H1 (cell line): ENCODE measurements around the gene PRICKLE3. TPM values are rescaled to one million over a fixed set of nuclear protein-coding genes. Genes with fewer than 3 reads are reported as not detected.

Source experiments
- CTCF ChIA-PET: fragments of 300-600 bp; sonication (Branson Sonifier 250); formaldehyde crosslinking; loops from one replicate; lab custom pipeline; 2021; ENCODE audit not compliant: partially characterized antibody; lab: Charles Lee
- POLR2A ChIA-PET: fragments of 300-600 bp; sonication (Branson Sonifier 250); formaldehyde crosslinking; loops from one replicate; lab custom pipeline; 2021; ENCODE audit warnings: inconsistent platforms; ENCODE audit not compliant: partially characterized antibody; lab: Charles Lee
- DNase-seq, 2 experiments: peaks; one replicate each; pipeline versions ENCODE4 v3.0.0 to v3.0.0-alpha.2; 2010 to 2022; ENCODE audit warnings: low spot score in 2 of 2, low read depth in 1 of 2, mixed read lengths in 1 of 2
- FAIRE-seq: peaks from 2 replicates; lab custom pipeline; 2011; peaks lifted over from hg19 to GRCh38; lab: Jason Lieb, UNC
- H2AFZ ChIP-seq: 2 replicates; pipeline ENCODE4 v1.8.1; 2012; ENCODE audit warnings: low read length, inconsistent platforms
- H2AK5ac ChIP-seq: 2 replicates; pipeline ENCODE4 v1.6.1; 2013; ENCODE audit warnings: low read depth, low read length
- H2BK120ac ChIP-seq: replicated peaks from 2 replicates; pipeline ENCODE3; 2013; ENCODE audit warnings: low read depth, low read length, inconsistent platforms
- H2BK12ac ChIP-seq: 2 replicates; pipeline ENCODE4 v1.6.1; 2013; ENCODE audit warnings: low read depth, low read length
- H2BK15ac ChIP-seq: 2 replicates; pipeline ENCODE4 v1.6.1; 2013; ENCODE audit warnings: low read length
- H2BK20ac ChIP-seq: 2 replicates; pipeline ENCODE4 v1.6.1; 2013; ENCODE audit warnings: low read length
- H2BK5ac ChIP-seq: 2 replicates; pipeline ENCODE4 v1.6.1; 2013; ENCODE audit warnings: low read depth, low read length
- H3K14ac ChIP-seq: 2 replicates; pipeline ENCODE4 v1.6.1; 2013; ENCODE audit warnings: inconsistent platforms; ENCODE audit not compliant: insufficient read length
- H3K18ac ChIP-seq: 2 replicates; pipeline ENCODE4 v1.6.1; 2013; ENCODE audit warnings: low read length; ENCODE audit errors: extremely low read depth
- H3K23ac ChIP-seq: 2 replicates; pipeline ENCODE4 v1.6.1; 2013; ENCODE audit warnings: inconsistent platforms; ENCODE audit not compliant: insufficient read length
- H3K23me2 ChIP-seq: 2 replicates; pipeline ENCODE4 v1.6.1; 2013; ENCODE audit warnings: low read depth, low read length
- H3K27ac ChIP-seq: 2 replicates; pipeline ENCODE4 v1.6.1; 2011; ENCODE audit warnings: low read depth, low read length, inconsistent platforms
- H3K27me3 ChIP-seq, 4 experiments: replicated peaks in 1 of 4; 1 replicate in 1 of 4; 2 replicates in 3 of 4; pipeline versions ENCODE4 v1.6.1 to v1.8.1; 2011 to 2013; ENCODE audit warnings: low read length in 3 of 4, mild to moderate bottlenecking in 3 of 4, inconsistent platforms in 2 of 4, mixed read lengths in 2 of 4, moderate library complexity in 1 of 4; ENCODE audit not compliant: control insufficient read depth in 3 of 4, insufficient read depth in 3 of 4; ENCODE audit errors: extremely low read depth in 1 of 4
- H3K36me3 ChIP-seq, 4 experiments: 2 replicates each; pipeline versions ENCODE4 v1.6.1 to v1.8.1; 2011 to 2013; ENCODE audit warnings: mild to moderate bottlenecking in 4 of 4, low read length in 3 of 4, moderate library complexity in 2 of 4, control low read depth in 1 of 4, inconsistent platforms in 1 of 4; ENCODE audit not compliant: insufficient read depth in 4 of 4, control insufficient read depth in 2 of 4
- H3K4ac ChIP-seq: replicated peaks from 2 replicates; pipeline ENCODE3; 2013; ENCODE audit warnings: low read length, low read depth, mixed read lengths, inconsistent platforms; ENCODE audit not compliant: insufficient read length
- H3K4me1 ChIP-seq, 4 experiments: replicated peaks in 1 of 4; 1 replicate in 1 of 4; 2 replicates in 3 of 4; pipeline versions ENCODE4 v1.6.1 to v1.8.1; 2011 to 2013; ENCODE audit warnings: low read length in 3 of 4, inconsistent platforms in 2 of 4, mixed read lengths in 1 of 4; ENCODE audit not compliant: insufficient read depth in 4 of 4, control insufficient read depth in 3 of 4
- H3K4me2 ChIP-seq, 2 experiments: 2 replicates each; pipeline versions ENCODE4 v1.6.1 to v1.8.1; 2011 to 2013; ENCODE audit warnings: low read depth in 2 of 2, low read length in 2 of 2, control low read depth in 1 of 2, inconsistent platforms in 1 of 2, mild to moderate bottlenecking in 1 of 2; ENCODE audit not compliant: insufficient read depth in 1 of 2
- H3K4me3 ChIP-seq, 4 experiments: fragments of 200-600, 300-600 bp in 1 of 4; sonication (generic), shearing (Covaris generic), sonication (Bioruptor Twin) in 1 of 4; 2 replicates each; pipeline versions ENCODE4 v1.5.1 to v1.8.1; 2011 to 2016; ENCODE audit warnings: low read length in 4 of 4, low read depth in 3 of 4, control low read depth in 2 of 4, inconsistent platforms in 2 of 4, mild to moderate bottlenecking in 2 of 4, mixed read lengths in 1 of 4, moderate library complexity in 1 of 4; ENCODE audit not compliant: insufficient read depth in 2 of 4; ENCODE audit errors: extremely low read depth in 1 of 4
- H3K56ac ChIP-seq: replicated peaks from 2 replicates; pipeline ENCODE3; 2013; ENCODE audit warnings: low read depth, mild to moderate bottlenecking, mixed read lengths, low read length, inconsistent platforms; ENCODE audit not compliant: insufficient read length
- H3K79me1 ChIP-seq: 2 replicates; pipeline ENCODE4 v1.6.1; 2013; ENCODE audit warnings: low read depth, low read length, control low read depth
- H3K79me2 ChIP-seq, 2 experiments: 2 replicates each; pipeline versions ENCODE4 v1.6.1 to v1.8.1; 2012 to 2013; ENCODE audit warnings: low read length in 2 of 2, mild to moderate bottlenecking in 2 of 2, inconsistent platforms in 1 of 2; ENCODE audit not compliant: insufficient read depth in 2 of 2, control insufficient read depth in 1 of 2
- H3K9ac ChIP-seq, 4 experiments: replicated peaks in 1 of 4; 1 replicate in 1 of 4; 2 replicates in 3 of 4; pipeline versions ENCODE4 v1.6.1 to v1.8.1; 2011 to 2013; ENCODE audit warnings: low read depth in 3 of 4, low read length in 3 of 4, control low read depth in 2 of 4, mild to moderate bottlenecking in 2 of 4, moderate library complexity in 2 of 4, inconsistent platforms in 1 of 4; ENCODE audit errors: extremely low read depth in 1 of 4
- H3K9me3 ChIP-seq, 2 experiments: 2 replicates each; pipeline versions ENCODE4 v1.6.1 to v1.8.1; 2012 to 2013; ENCODE audit warnings: mild to moderate bottlenecking in 2 of 2, moderate library complexity in 2 of 2, control low read depth in 1 of 2, inconsistent platforms in 1 of 2, low read depth in 1 of 2, low read length in 1 of 2, mixed read lengths in 1 of 2; ENCODE audit not compliant: insufficient read depth in 2 of 2
- H4K20me1 ChIP-seq, 2 experiments: replicated peaks in 1 of 2; 2 replicates each; pipeline versions ENCODE3 to v1.8.1; 2011 to 2013; ENCODE audit warnings: inconsistent platforms in 2 of 2, low read length in 2 of 2, mild to moderate bottlenecking in 1 of 2; ENCODE audit not compliant: insufficient read depth in 2 of 2, control insufficient read depth in 1 of 2
- H4K5ac ChIP-seq: 2 replicates; pipeline ENCODE4 v1.6.1; 2013; ENCODE audit warnings: low read length, low read depth, mixed read lengths, inconsistent platforms; ENCODE audit not compliant: insufficient read length
- H4K8ac ChIP-seq: 2 replicates; pipeline ENCODE4 v1.8.0; 2013; ENCODE audit warnings: mild to moderate bottlenecking, moderate library complexity, low read length, inconsistent platforms; ENCODE audit not compliant: insufficient read depth; ENCODE audit errors: extremely low read depth
- H4K91ac ChIP-seq: replicated peaks from 2 replicates; pipeline ENCODE3; 2013; ENCODE audit warnings: low read length, mixed read lengths, inconsistent platforms; ENCODE audit not compliant: insufficient read length
- BRCA1 ChIP-seq: IDR thresholded peaks from 2 replicates; pipeline ENCODE4 v1.6.1; 2012; ENCODE audit warnings: low read depth, low read length, improper control_type of control experiment
- CHD1 ChIP-seq: IDR thresholded peaks from 2 replicates; pipeline ENCODE4 v1.6.1; 2012; ENCODE audit warnings: low read depth, low read length, improper control_type of control experiment
- FOSL1 ChIP-seq: IDR thresholded peaks from 2 replicates; pipeline ENCODE4 v1.6.1; 2011; ENCODE audit warnings: mild to moderate bottlenecking, low read depth, low read length, moderate library complexity; ENCODE audit not compliant: insufficient read depth
- TCF12 ChIP-seq: IDR thresholded peaks from 2 replicates; pipeline ENCODE4 v1.6.1; 2011; ENCODE audit warnings: low read depth, mild to moderate bottlenecking, low read length
- WGBS, 2 experiments: shearing (Covaris generic) in 1 of 2; methylation state at CpG; one replicate each; pipeline versions ENCODE4 v1.1.6 to v1.1.7; 2013 to 2015; ENCODE audit warnings: low lambda C conversion rate in 2 of 2, mixed read lengths in 2 of 2, inconsistent platforms in 1 of 2, low coverage in 1 of 2, missing lambda C conversion rate in 1 of 2; ENCODE audit not compliant: insufficient replicate concordance in 2 of 2, insufficient coverage in 1 of 2, insufficient read length in 1 of 2; ENCODE audit errors: extremely low coverage in 1 of 2, missing lambda C conversion rate in 1 of 2; 5-methylcytosine and 5-hydroxymethylcytosine counted together
- polyA plus RNA-seq, 7 experiments: library from polyadenylated mRNA; depleted of rRNA in 3 of 7; stranded (reverse) in 5 of 7; unstranded in 2 of 7; fragments of >200 nt in 5 of 7; fragments of 200-250 nt in 2 of 7; gene quantifications; 1 replicate in 5 of 7; 2 replicates in 1 of 7; 4 replicates in 1 of 7; pipeline versions ENCODE4 v1.2.1 to v1.2.3, GENCODE V29; 2011 to 2013; ENCODE audit warnings: missing spikeins in 2 of 7, mixed read lengths in 2 of 7
- total RNA-seq: library from RNA; stranded (reverse); fragmentation: NEBNext Ultra II Directional; extraction: Animal tissue kit (Norgen Biotek cat#: 25700); gene quantifications from 2 replicates; pipeline ENCODE4 v1.2.1, GENCODE V29; 2021

PRICKLE3 gene
- total and polyA plus RNA-seq, 2 of the 8 experiments (the other 6 are each of a cell fraction or from before 2014, with no cell fraction given): 9.1 to 10.6 TPM

- Histone ChIP-seq H2BK15ac (no peak overlapping the region), H4K91ac (peak overlapping the region; percentile 40), H3K23ac (no peak overlapping the region), H3K14ac (no peak overlapping the region), H4K20me1 (no peaks in the 10 kb centered on the region), H3K79me1 (no peaks in the 10 kb centered on the region), H2BK12ac (no peak overlapping the region), H3K4me1 (peaks cover 0 to 12% (median 4%) of the 10 kb centered on the region in 4 experiments; a peak in 4 of 7 replicates), H3K56ac (no peak overlapping the region), H3K4me2 (peak overlapping the region; percentile 72 to 89), H4K8ac (no peak overlapping the region), H3K23me2 (peaks cover 9% of the 10 kb centered on the region; the same call in 1 of the 2 replicates), H4K5ac (no peak overlapping the region), H2BK5ac (no peak overlapping the region), H2BK120ac (no peak overlapping the region), H3K18ac (no peak overlapping the region; the same call in 1 of the 2 replicates), H2BK20ac (no peak overlapping the region), H2AK5ac (0 out of 2 replicates have a peak overlapping the region, but pooled peaks have one; percentile 17), H3K9me3 (no peaks in the 10 kb centered on the region), H3K4ac (peak overlapping the region; percentile 69), H3K27me3 (peaks cover 0 to 8% (median 4%) of the 10 kb centered on the region in 4 experiments; a peak in 4 of 7 replicates), H3K79me2 (no peaks in the 10 kb centered on the region), H3K9ac (no peak overlapping the region), H3K36me3 (no peaks in the 10 kb centered on the region), H3K27ac (no peak overlapping the region), H3K4me3 (peak overlapping the region; percentile 32 to 58 (median 41); a peak in 7 of 8 replicates), H2AFZ (no peak overlapping the region)
- FAIRE-seq (peak; percentile 28), DNase-seq (peak; percentile 81 to 83)
- WGBS, 2 experiments: 7% methylated on average over 22 of the region's 61 CpGs; no CpG with 5 or more reads in 1 of the 2 experiments
- ChIA-PET CTCF (interaction anchor here (0.8 to 5.0 kb wide), 3 partner anchors 18 to 39 kb away, joined by 3 to 14 read pairs (median 3); no protein-coding TSS in a partner anchor), POLR2A (interaction anchor here (0.9 to 1.2 kb wide), 3 partner anchors 11 to 84 kb away, joined by 3 to 6 read pairs (median 4); no protein-coding TSS in a partner anchor)
- TF ChIP-seq TCF12 (no peak), BRCA1 (no peak), CHD1 (peak; percentile 98), FOSL1 (no peak)
These were observed 20.0 kb downstream of the PRICKLE3 start for GRCh38 chrX:49165901-49166881.
